Thyroid gland (tissue), 4 donors: ENCODE measurements around the gene ZNF91.

Experiments
- CTCF ChIP-seq, 6 experiments: fragments of 200-600 bp in 3 of 6; fragments of 450-650 bp in 3 of 6; sonication (generic) in 3 of 6; IDR thresholded peaks; one replicate each; pipeline ENCODE4 v1.5.1; 2016 to 2019; ENCODE audit warnings: antibody characterized with exemption in 6 of 6, mild to moderate bottlenecking in 2 of 6, inconsistent platforms in 1 of 6, moderate library complexity in 1 of 6
- POLR2A ChIP-seq, 2 donors: fragments of 450-650 bp; IDR thresholded peaks; one replicate each; pipeline ENCODE4 v1.6.1; 2017; ENCODE audit warnings: antibody characterized with exemption in 2 of 2, mild to moderate bottlenecking in 2 of 2, moderate library complexity in 1 of 2

- TF ChIP-seq CTCF (IDR thresholded peaks at IDR 0.05) (no peak), POLR2A (IDR thresholded peaks at IDR 0.05) (no peak)
These were observed 73.2 kb downstream of the ZNF91 start for GRCh38 chr19:23321953-23322549.
